NB4 (cell line): ENCODE data around the gene DNAI1.

Experiments used
- DNase-seq: peaks from one replicate; pipeline ENCODE4 v3.0.0; 2010; ENCODE audit warnings: low read depth
- H3K4me3 ChIP-seq: one replicate; pipeline ENCODE4 v1.5.1; 2011; ENCODE audit warnings: mild to moderate bottlenecking, low read depth, low read length, moderate library complexity
- CTCF ChIP-seq: IDR thresholded peaks from one replicate; pipeline ENCODE4 v1.5.1; 2012; ENCODE audit warnings: low read depth, low read length
- MAX ChIP-seq: IDR thresholded peaks from 2 replicates; pipeline ENCODE4 v1.6.1; 2011; ENCODE audit warnings: low read depth, low read length
- MYC ChIP-seq: IDR thresholded peaks from 2 replicates; pipeline ENCODE4 v1.6.1; 2011; ENCODE audit warnings: low read depth, low read length
- POLR2A ChIP-seq: IDR thresholded peaks from 2 replicates; pipeline ENCODE4 v1.6.1; 2011; ENCODE audit warnings: mild to moderate bottlenecking; ENCODE audit not compliant: insufficient read length; ENCODE audit errors: extremely low read depth

Gene DNAI1

GRCh38 chr9:34419716-34420504 is 38.7 kb upstream of the DNAI1 start:
- no peak overlapping the region for H3K4me3 ChIP-seq
- DNase-seq: no peak
- no peak for TF ChIP-seq MYC
- no peak for TF ChIP-seq POLR2A
- no peak for TF ChIP-seq MAX
- TF ChIP-seq CTCF: no peak

- TF ChIP-seq MYC: no peak
- no peak for TF ChIP-seq CTCF
- TF ChIP-seq MAX: no peak
- no peak for TF ChIP-seq POLR2A
- no peak for DNase-seq
- H3K4me3 ChIP-seq: no peak overlapping the region
Observed at GRCh38 chr9:34426347-34427074, 32.1 kb upstream of the DNAI1 start.

GRCh38 chr9:34428325-34428958 is 30.2 kb upstream of the DNAI1 start:
- no peak for DNase-seq
- no peak for TF ChIP-seq CTCF
- no peak overlapping the region for H3K4me3 ChIP-seq

GRCh38 chr9:34430843-34431437 is 27.7 kb upstream of the DNAI1 start:
- TF ChIP-seq MAX (no peak), POLR2A (no peak), CTCF (no peak), MYC (no peak)
- DNase-seq: peak; percentile 81
- H3K4me3 ChIP-seq: no peak overlapping the region

- TF ChIP-seq MAX: no peak
- no peak for TF ChIP-seq MYC
- TF ChIP-seq POLR2A: no peak
- TF ChIP-seq CTCF: no peak
- no peak overlapping the region for H3K4me3 ChIP-seq
- no peak for DNase-seq
Observed at GRCh38 chr9:34431667-34432066, 26.9 kb upstream of the DNAI1 start.
